Prostate gland (tissue), 2 donors: ENCODE data around the gene MTIF2.

Experiments used
- CTCF ChIP-seq, 4 experiments: fragments of 200-600 bp in 2 of 4; fragments of 450-650 bp in 2 of 4; sonication (generic) in 2 of 4; IDR thresholded peaks; 1 replicate in 3 of 4; 2 replicates in 1 of 4; pipeline ENCODE4 v1.5.1; 2016 to 2019; ENCODE audit warnings: antibody characterized with exemption in 4 of 4, mild to moderate bottlenecking in 2 of 4, moderate library complexity in 2 of 4
- POLR2A ChIP-seq: fragments of 450-650 bp; IDR thresholded peaks from one replicate; pipeline ENCODE4 v1.6.1; 2016; ENCODE audit warnings: antibody characterized with exemption, mild to moderate bottlenecking
- POLR2AphosphoS5 ChIP-seq: sonication (generic); formaldehyde crosslinking; IDR thresholded peaks from one replicate; pipeline ENCODE4 v1.6.1; 2017; ENCODE audit warnings: antibody characterized with exemption

- TF ChIP-seq POLR2A: no peak
- no peak for TF ChIP-seq CTCF (IDR thresholded peaks at IDR 0.05)
- no peak for TF ChIP-seq POLR2AphosphoS5
Observed at GRCh38 chr2:55245411-55245810, 23.6 kb downstream of the MTIF2 start.
